ENCODE data around the gene AZGP1.
"Not testable (repeated sequence)": the region's sequence is repeated elsewhere in the genome, so short reads cannot be mapped to it uniquely, and the experiment has no call there.

The AZGP1 gene

GRCh38 chr7:99975782-99976521, at the start of gene AZGP1:
AZGP1 (minus strand) TSS chr7:99976031; CDS start chr7:99976020, 11 bp downstream.
- no peak for DNase-seq

- no peak for DNase-seq
These were observed 48.3 kb upstream of the AZGP1 start for GRCh38 chr7:100024020-100024619.

GRCh38 chr7:100023526-100023925, 47.7 kb upstream of the AZGP1 start:
- no peak for DNase-seq

- peak; percentile 18 for DNase-seq
These were observed 46.8 kb upstream of the AZGP1 start for GRCh38 chr7:100022621-100023020.

GRCh38 chr7:100021297-100021696, 45.5 kb upstream of the AZGP1 start:
- no peak for DNase-seq

- peak; percentile 41 for DNase-seq
These were observed 44.1 kb upstream of the AZGP1 start for GRCh38 chr7:100019908-100020307.

GRCh38 chr7:100017875-100018274, 42.0 kb upstream of the AZGP1 start:
- DNase-seq = no peak

GRCh38 chr7:100017300-100017699, 41.5 kb upstream of the AZGP1 start:
- no peak for DNase-seq

GRCh38 chr7:100016215-100016901, 40.5 kb upstream of the AZGP1 start:
- DNase-seq = no peak

GRCh38 chr7:100015232-100016214, 39.7 kb upstream of the AZGP1 start, which contains the start of gene ZKSCAN1:
ZKSCAN1 (plus strand) TSS chr7:100015596; CDS start chr7:100023507, 7,911 bp downstream.
- peak; percentile 87 for DNase-seq

- peak; percentile 9 for DNase-seq
These were observed 37.5 kb upstream of the AZGP1 start for GRCh38 chr7:100013328-100013676.

GRCh38 chr7:100012385-100013327, 36.8 kb upstream of the AZGP1 start:
- DNase-seq = not testable (repeated sequence)

GRCh38 chr7:100011516-100011915, 35.7 kb upstream of the AZGP1 start:
- DNase-seq = no peak

- no peak for DNase-seq
These were observed 35.1 kb upstream of the AZGP1 start for GRCh38 chr7:100010901-100011300.

- not testable (repeated sequence) for DNase-seq
These were observed 34.1 kb upstream of the AZGP1 start for GRCh38 chr7:100009952-100010351.

- peak; percentile 36 for DNase-seq
These were observed 32.7 kb upstream of the AZGP1 start for GRCh38 chr7:100008525-100008924.

GRCh38 chr7:100007887-100008286, 32.1 kb upstream of the AZGP1 start:
- no peak for DNase-seq

- DNase-seq = peak; percentile 89
These were observed 28.2 kb upstream of the AZGP1 start for GRCh38 chr7:100003711-100004661.

- DNase-seq = no peak
These were observed 24.4 kb upstream of the AZGP1 start for GRCh38 chr7:100000239-100000638.

GRCh38 chr7:99997545-99998137, 21.8 kb upstream of the AZGP1 start:
- DNase-seq = no peak
